ENCODE results near the gene WDR4. TPM values are rescaled to one million over a fixed set of nuclear protein-coding genes. Genes with fewer than 3 reads are reported as not detected.
"Not testable (repeated sequence)": the region's sequence is repeated elsewhere in the genome, so short reads cannot be mapped to it uniquely, and the experiment has no call there.

Gene WDR4
- total RNA-seq, 1 donor from 2014 or later, result 10.2 TPM

DNA sequence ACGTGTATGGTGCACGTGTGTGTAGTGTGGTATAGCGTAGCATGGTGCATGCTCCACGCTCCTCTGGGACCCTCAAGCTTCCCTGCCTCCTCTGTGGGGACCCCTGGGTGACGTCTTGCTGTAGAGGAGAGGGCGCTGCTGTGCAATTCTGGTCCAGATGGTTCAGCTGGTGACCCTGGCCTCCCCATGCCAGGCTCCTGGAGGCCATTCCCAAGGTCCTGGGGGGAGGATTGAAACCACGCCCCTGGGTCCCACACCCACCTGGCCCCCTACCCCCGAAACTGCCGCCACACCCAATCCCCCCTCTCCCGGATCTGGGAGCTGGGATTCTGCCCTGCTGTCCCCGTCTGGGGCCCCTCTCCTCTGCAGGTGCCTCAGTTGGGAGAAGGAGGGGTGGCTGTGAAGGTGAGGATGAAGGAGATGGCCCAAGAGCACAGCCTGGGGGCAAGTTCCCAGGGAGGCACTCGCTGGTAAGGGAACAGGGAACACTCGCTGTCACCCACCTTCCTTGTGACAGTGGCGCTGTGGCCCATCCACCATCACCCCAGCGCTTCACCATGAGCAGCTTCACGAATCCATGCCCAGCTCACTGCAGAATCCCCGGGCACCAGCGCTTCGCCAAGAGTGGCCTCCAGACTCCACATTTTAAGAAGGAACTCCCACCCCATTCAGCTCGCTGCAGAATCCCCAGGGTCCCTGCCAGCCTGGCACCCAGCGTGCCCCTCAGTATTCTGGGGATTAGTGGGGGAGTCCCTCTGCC, 38.0 kb downstream of the WDR4 start:
- FAIRE-seq (no peak), DNase-seq (ENCODE audit: low spot score in 2 of 2) (peak in 1 of 2 donors; percentile 3)

DNA sequence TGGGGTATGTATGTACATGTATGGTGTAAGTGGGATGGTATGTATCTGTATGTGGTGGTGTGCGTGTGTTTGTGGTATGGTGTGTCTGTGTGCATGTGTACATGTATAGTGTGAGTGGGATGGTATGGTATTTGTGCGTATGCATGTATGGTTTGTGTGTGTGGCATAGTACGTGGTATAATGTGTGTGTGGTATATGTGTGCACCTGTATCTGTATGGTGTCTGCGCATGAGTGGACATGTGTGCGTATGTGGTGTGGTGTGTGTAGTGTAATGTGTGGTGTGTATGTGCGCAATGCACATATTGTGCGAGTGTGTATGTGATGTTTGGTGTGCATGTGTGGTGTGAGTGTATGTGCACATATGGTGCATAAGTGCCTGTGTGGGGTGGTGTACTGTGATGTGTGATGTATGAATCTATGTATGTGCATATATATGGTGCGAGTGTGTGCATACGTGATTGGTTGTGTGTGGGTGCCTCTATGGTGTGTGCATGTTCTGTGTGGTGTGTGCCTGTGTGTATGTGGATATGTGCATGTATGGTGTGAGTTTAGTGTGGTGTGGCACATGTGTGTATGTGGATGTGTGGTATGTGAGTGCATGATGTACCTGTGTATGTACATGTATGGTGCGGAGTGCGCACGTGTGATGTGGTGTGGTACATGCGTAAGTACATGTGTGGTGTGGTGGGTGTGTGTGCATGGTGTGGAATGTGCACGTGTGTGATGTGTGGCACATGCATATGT, 38.8 kb downstream of the WDR4 start:
- FAIRE-seq (no peak), DNase-seq (ENCODE audit: low spot score in 2 of 2) (peak in 1 of 2 donors; percentile 9)

DNA sequence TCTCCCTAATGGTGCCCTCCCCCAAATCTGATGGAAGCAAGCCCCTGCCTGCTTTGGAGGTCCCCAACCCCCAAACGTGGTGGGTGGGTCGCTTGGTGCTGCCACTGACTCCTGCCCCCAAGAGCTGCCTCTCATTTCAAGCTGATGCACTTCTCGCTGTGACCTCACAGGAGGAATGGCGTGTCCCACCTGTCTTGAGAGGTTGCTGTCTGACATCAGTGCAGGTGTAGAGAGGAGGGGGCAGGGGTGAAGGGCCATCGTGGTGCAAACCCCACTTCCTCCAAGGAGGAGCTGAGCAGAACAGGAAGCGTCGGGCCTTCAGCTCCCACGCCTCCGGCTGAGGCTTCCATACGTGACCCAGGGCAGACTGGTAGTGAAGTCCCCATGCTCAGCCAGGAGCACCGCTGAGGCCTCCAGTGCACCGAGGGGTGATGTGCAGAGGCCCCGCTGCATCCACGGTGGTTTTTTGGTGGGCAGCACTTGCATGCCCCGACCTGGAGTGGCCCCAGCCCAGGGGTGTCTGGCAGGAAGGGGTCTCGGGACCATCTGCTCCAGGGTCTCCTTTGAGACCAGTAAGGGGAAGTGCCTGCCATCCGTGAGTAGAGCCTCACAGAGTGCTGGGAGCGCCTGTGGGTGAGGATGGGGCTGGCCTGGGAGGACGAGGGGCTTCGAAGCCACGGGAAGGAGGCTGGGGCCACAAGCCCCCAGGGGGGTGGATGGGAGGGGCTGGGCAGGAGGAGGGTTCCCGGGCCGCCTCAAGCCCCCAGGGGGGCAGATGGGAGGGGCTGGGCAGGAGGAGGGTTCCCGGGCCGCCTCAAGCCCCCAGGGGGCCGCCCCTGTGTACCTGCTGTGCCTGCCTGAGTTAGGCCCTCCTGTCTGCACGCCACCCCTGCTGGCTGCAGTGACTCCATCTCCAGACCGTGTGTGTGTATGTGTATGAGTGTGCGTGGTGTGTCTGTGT, 39.8 kb downstream of the WDR4 start:
- DNase-seq (ENCODE audit: low spot score in 2 of 2) (peak in 1 of 2 donors; percentile 9), FAIRE-seq (no peak)

DNA sequence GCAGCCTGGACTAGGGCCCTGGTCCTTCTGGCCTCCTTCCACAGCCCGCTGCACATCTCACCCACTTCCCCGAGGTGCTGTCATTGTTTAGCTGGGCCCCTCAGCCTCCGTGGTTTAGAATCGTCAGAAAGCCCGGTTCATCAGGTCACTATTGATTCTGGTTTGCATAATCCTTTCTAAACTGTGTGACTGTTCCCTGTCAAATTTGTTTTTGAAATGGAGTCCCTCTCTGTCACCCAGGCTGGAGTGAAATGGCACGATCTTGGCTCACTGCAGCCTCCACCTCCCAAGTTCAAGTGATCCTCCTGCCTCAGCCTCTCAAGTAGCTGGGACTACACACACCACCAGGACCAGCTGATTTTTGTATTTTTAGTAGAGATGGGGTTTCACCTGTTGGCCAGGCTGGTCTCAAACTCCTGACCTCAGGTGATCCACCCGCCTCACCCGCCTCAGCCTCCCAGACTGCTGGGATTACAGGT, 41.1 kb downstream of the WDR4 start:
- not testable (repeated sequence) for FAIRE-seq

DNA sequence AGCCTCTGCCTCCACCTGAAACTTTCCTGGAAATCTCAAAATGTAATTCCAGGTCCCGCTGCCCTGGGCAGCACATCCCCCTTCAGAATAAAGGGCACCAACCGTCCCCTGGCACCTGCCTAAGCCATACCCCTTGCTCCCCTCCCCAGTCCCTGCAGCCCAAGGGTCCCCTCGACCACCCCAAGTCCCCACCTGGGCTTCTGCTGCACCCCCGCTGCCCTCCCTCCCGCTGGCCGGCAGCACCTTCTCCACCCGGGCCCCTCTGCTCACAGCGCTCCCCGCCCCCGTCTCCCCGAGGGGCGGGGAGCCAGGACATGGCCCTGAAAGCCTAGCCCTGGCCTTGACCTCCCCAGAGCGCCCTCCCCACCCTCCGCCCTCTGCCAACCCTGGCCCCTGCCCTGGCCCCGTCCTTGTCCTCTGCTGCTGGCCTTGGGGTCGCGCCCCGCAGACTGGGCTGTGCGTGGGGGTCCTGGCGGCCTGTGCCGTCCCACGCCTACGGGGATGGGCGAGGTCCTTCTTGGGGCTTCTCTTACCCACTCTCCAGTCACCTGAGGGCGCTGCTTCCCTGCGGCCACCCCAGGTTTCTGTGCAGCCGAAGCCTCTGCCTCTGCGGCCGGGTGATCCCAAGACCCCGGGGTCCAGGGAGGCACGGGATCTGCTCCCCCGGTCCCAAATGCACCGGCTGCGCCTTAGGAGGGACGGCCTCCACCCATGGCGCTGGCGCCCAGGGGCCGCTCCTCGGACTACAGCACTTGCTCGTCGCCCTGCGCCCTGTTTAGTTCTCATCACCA, 41.7 kb downstream of the WDR4 start:
- FAIRE-seq, result no peak
- peak; percentile 15 to 29 for DNase-seq (ENCODE audit: low spot score in 2 of 2)

More for the DNA sequence above, 41.1 kb downstream of the WDR4 start:
- DNase-seq (ENCODE audit: low spot score in 2 of 2), result not testable (repeated sequence)

DNA sequence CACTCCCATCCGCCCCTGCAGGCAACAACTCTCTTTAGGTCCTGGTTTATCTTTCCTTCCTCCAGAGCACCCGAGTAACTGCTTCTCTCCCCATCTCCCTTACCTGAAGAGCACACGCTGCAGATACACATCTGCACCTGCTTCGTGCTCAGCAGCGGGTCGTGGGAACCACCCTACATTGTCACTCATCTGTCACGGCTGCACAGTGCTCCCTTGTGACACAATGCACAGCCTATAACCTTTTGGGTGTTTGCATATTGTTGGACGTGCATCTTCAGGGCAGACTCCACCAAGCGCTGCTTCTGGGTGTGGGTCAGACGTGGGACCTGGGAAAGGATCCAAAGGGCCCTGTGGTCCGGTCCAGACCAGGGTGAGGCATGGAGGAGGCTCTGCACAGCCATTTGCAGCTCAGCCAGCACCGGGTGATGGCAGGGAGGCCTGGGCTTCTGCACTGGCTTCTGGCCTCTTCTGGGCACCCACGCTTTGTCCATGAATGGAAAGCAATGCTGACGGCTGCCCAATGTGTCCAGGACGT, 42.5 kb downstream of the WDR4 start:
- FAIRE-seq, result no peak
- DNase-seq (ENCODE audit: low spot score in 2 of 2), result peak in 1 of 2 donors; percentile 14

DNA sequence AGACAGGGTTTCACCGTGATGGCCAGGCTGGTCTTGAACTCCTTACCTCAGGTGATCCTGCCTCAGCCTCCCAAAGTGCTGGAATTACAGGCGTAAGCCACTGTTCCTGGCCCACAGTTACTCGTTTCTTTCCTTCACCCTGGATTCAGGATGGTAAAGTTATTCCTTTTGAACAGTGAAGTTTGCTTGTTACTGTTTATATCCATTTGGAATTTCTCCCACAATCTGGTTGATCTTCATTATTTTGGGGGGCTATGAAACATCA, 43.0 kb downstream of the WDR4 start:
- DNase-seq (ENCODE audit: low spot score in 2 of 2), result no peak
- FAIRE-seq, result no peak

DNA sequence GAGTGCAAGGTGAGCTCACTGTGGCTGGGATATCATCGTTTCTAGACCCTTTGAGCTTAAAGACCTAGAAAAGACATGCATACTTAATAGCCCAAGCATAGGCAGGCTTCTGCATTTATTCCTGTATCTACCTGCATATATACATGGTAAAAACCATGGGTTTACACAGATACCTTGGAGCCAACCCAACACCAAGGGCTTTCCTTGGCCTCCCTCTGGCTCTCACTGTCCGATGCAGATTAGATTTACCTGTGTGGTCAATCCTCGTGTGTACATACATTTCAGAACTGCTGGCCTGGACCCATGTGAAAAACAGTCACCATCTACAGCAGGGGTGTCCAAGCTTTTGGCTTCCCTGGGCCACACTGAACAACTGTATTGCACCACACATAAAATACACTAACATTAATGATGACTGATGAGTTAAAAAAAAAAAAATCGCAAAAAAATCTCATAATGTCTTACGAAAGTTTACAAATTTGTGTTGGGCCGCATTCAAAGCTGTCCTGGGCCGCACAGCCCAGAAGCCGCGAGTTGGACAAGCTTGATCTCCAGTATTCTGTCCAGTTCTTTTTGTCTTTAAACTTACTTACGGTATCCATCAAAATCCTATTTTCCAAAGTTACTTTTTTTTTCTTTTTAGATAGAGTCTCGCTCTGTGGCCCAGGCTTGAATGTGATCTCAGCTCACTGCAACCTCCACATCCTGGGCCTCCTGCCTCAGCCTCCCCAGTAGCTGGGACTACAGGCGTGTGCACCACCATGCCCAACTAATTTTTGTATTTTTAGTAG, 43.5 kb downstream of the WDR4 start:
- FAIRE-seq (no peak), DNase-seq (ENCODE audit: low spot score in 2 of 2) (peak in 1 of 2 donors; percentile 4)

DNA sequence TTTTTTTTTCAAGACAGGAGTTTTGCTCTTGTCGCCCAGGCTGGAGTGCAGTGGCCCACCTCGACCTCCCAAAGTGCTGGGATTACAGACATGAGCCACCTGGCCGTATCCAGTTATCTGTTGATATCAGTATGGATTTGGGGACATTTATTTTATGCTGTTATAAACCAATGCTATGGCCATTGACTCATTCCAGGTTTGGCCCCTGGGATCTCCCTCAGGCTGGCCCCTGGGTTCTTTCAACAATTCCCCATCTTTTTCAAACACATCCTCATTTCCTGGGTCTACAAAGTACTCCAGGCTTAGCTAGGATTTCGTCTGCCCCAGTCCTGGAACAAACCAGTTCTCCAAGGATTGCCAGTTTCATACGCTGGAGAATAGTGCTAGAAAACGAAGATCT, 44.1 kb downstream of the WDR4 start:
- FAIRE-seq (no peak), DNase-seq (ENCODE audit: low spot score in 2 of 2) (peak in 1 of 2 donors; percentile 6)

DNA sequence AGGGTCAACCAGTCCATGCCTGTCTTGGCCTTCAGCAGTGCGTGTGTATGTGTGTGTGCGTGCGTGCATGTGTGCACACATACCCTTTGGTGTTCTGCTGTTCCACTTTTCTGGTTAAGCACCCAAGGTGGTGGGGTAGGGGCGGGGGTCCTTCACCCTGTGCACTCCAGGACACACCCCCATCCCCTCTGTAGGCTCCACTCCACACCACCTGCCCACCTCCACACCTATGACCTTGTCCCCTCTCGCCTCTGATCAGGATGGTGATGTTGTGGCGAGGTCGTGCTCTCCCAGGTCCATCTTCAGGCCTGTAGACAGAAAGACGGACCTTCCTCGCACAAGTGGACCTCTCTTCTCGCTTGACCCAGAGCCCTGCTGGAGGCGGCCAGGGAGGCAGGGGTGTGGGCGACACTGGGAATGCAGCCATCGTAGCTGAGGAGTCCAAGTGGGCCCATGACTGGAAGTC, 44.6 kb downstream of the WDR4 start:
- FAIRE-seq, result no peak
- no peak for DNase-seq (ENCODE audit: low spot score in 2 of 2)

DNA sequence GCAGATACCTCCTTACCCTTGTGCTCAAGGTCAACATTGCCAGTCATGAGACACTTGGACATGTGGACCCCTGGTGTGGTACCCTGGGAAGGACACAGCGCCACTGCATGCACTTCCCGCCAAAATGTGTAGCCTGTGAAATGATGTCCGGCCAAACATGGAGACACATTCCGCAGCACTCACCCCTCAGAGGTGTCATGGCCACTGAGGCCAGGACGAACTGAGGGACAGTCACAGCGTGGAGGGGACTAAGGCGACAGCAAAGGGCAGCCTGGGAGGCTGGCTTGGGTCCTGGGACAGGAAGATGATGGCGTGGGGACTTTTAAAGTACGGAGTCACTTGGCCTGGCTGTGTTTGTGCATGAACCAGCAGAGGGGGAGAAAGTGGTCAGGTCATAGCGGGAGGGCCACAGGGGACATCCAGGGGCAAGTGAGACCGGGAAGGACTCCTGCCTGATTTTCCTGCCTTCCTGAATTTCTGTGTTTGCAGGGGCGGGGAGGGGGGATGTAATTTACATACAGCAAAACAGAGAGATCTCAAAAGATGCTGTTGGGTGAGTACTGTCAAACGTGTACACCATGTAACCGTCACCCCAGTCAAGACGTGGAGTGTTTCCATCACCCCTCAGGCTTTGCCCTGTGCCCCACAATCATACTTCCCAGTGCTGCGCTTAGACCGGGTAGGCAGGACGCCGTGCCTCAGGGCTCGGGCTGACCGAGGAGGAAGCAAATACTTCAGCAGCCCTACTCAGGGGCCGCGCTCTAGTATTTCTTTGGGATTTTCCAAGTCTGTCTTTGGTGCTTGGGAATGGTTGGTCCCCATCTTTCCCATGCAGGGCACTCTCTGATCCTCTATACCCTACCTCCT, 45.2 kb downstream of the WDR4 start:
- DNase-seq (ENCODE audit: low spot score in 2 of 2) (no peak), FAIRE-seq (no peak)

DNA sequence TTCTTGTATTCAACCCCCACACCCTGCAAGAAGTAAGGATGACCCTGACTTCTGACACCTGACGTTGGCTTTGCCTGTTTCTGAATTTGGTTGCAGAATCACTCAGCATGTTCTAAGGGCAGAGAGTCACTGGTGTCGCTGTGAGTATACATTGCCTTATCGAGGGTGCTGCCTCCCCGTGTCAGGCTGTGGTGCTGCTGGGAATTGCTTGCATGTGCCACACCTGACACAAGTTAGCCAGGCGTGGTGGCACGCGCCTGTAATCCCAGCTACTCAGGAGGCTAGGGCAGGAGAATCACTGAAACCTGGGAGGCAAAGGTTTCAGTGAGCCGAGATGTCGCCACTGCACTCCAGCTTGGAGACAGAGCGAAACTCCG, 45.9 kb downstream of the WDR4 start:
- FAIRE-seq, result no peak
- DNase-seq (ENCODE audit: low spot score in 2 of 2), result no peak

DNA sequence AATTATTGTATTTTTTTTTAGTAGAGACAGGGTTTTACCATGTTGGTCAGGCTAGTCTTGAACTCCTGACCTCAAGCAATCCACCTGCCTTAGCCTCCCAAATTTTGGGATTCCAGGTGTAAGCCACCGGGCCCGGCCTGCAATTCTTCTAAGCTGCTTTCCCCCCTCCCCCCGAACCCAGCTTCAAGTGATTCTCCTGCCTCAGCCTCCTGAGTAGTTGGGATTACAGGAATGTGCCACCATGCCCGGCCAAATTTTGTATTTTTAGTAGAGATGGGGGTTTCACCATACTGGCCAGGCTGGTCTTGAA, 47.1 kb downstream of the WDR4 start:
- not testable (repeated sequence) for DNase-seq (ENCODE audit: low spot score in 2 of 2); FAIRE-seq

DNA sequence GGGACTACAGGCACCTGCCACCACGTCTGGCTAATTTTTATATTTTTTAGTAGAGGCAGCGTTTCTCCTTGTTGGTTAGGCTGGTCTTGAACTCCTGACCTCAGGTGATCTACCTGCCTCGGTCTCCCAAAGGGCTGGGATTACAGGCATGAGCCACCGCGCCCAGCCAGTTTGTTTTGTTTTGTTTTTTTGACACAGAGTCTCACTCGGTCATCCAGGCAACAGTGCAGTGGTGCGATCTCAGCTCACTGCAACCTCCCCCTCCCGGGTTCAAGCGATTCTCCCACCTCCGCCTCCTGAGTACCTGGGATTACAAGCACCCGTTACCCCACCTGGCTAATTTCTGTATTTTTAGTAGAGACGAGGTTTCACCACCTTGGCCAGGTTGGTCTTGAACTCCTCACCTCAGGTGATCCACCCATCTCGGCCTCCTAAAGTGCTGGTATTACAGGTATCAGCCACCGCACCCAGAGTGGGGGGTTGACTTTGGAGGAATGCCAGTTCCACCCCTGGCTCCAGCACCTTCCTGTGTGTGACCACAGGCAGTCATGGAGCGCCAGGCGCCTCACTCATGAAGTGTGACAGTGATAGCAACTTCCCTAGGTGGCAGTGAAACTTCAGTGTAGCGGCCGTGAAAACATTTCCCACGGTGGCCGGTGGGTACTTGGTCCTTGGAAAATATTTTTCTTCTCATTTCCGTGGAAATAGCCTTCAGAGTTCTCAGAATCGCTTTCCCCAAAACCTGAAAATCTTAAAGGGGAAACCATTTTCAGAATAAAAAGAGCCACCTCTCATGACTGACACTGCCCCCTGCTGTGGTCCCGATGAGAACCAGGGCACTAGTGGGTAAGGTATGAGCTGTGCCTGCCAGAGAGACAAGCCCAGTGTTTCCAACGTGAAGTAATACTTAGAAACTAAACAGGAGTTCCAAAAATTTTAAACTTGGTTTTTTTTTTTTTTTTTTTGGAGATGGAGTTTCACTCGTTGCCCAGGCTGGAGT, 48.6 kb downstream of the WDR4 start:
- peak in 1 of 2 donors; percentile 13 for DNase-seq (ENCODE audit: low spot score in 2 of 2)
- FAIRE-seq, result no peak

DNA sequence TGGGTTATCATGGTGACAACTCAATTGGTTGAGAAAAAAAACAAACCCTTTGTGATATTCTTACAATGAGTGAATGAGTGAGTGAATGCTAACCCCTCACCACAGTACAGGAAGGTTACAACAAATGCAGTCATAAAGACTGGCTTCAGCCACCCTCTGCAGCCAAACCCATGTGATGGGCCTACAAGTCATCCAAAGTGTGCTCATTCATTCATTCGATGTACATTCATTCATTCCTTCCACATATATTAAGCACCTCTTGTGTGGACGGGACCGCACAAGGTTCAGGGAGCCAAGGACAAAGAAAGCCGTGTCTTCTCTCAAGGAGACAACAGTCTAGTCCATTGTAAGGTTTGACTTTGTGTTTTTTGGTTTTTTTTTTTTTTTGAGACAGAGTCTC, 49.4 kb downstream of the WDR4 start:
- no peak for FAIRE-seq
- no peak for DNase-seq (ENCODE audit: low spot score in 2 of 2)

DNA sequence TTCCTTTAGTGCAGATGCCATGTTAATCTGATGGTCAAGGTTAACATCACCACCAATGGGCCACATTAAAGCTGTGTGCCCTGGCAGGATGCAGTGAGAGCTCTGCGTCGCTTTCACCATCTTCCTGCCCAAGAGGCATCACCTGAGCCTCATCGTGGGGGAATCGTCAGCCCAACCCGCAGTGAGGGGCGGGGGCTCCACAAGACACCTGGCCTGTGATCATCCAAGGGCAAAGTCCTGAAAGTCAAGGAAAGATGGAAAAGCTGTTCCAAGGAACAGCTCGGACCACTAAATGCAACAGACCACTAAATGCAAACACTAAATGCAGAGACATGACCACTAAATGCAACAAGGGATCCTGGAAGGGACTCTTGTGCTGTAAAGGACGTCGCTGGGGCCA, 49.9 kb downstream of the WDR4 start:
- FAIRE-seq (no peak), DNase-seq (ENCODE audit: low spot score in 2 of 2) (no peak)

DNA sequence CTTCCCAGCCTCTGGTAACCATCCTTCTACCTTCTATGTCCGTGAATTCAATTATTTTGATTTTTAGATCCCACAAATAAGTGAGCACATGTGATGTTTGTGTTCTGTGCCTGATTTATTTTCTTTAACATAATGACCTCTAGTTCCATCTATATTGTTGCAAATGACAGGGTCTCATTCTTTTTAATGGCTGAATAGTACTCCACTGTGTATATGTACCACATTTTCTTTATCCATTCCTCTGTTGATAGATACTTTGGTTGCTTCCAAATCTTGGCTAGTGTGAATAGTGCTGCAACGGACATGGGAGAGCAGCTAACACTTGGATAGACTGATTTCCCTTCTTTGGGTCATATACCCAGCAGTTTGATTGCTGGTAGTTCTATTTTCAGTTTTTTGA, 51.8 kb downstream of the WDR4 start:
- no peak for FAIRE-seq

More for the DNA sequence above, 51.8 kb downstream of the WDR4 start:
- DNase-seq (ENCODE audit: low spot score in 2 of 2), result no peak
